ENCODE results near the gene PTPRS.

GRCh38 chr19:5369962-5370367 is 29.4 kb upstream of the PTPRS start:
- no peak for TF ChIP-seq POLR2AphosphoS5 (IDR thresholded peaks at IDR 0.05; ENCODE audit: low read depth, low read length)
- no peak for TF ChIP-seq REST (IDR thresholded peaks at IDR 0.05; ENCODE audit: insufficient read depth in 1 of 2, low read depth in 2 of 2, low read length in 2 of 2)
- TF ChIP-seq TAF1 (IDR thresholded peaks at IDR 0.05; ENCODE audit: borderline replicate concordance, insufficient read depth, low read length) = no peak

Data from PFSK-1 (cell line).